Measurements from ENCODE around the gene OPN1SW. TPM values are rescaled to one million over a fixed set of nuclear protein-coding genes. Genes with fewer than 3 reads are reported as not detected.

The OPN1SW gene
- total and polyA plus RNA-seq, 4 donors = 0.28 to 2.3 (median 2.0) TPM; not detected in 1

GRCh38 chr7:128755075-128755818 is 20.3 kb downstream of the OPN1SW start:
- Histone ChIP-seq H3K27ac (ENCODE audit: low read depth, low read length) (no peak overlapping the region), H3K4me3 (ENCODE audit: low read depth, low read length) (no peak overlapping the region), H3K27me3 (ENCODE audit: control insufficient read depth, insufficient read depth, low read length) (no peaks in the 10 kb centered on the region), H3K36me3 (ENCODE audit: control insufficient read depth, insufficient read depth, low read length) (peaks cover 9% of the 10 kb centered on the region), H3K4me1 (ENCODE audit: control insufficient read depth, insufficient read depth, low read length) (peaks cover 5% of the 10 kb centered on the region), H3K9me3 (ENCODE audit: control insufficient read depth, insufficient read depth, low read length) (no peaks in the 10 kb centered on the region)
- DNase-seq (ENCODE audit: low read depth in 4 of 6, low spot score in 6 of 6) = peak in 2 of 6 donors; percentile 6 to 50
- no CpG with 5 or more reads among the region's 2 CpGs for WGBS (ENCODE audit: insufficient coverage)

- WGBS (ENCODE audit: insufficient coverage) = no CpG with 5 or more reads among the region's 1 CpG
- Histone ChIP-seq H3K27me3 (ENCODE audit: control insufficient read depth, insufficient read depth, low read length) (no peaks in the 10 kb centered on the region), H3K9me3 (ENCODE audit: control insufficient read depth, insufficient read depth, low read length) (no peaks in the 10 kb centered on the region), H3K4me3 (ENCODE audit: low read depth, low read length) (no peak overlapping the region), H3K36me3 (ENCODE audit: control insufficient read depth, insufficient read depth, low read length) (peaks cover 4% of the 10 kb centered on the region), H3K4me1 (ENCODE audit: control insufficient read depth, insufficient read depth, low read length) (peaks cover 5% of the 10 kb centered on the region), H3K27ac (ENCODE audit: low read depth, low read length) (no peak overlapping the region)
- no peak for DNase-seq (ENCODE audit: low read depth in 4 of 6, low spot score in 6 of 6)
Observed at GRCh38 chr7:128752251-128752650, 23.3 kb downstream of the OPN1SW start.

DNA sequence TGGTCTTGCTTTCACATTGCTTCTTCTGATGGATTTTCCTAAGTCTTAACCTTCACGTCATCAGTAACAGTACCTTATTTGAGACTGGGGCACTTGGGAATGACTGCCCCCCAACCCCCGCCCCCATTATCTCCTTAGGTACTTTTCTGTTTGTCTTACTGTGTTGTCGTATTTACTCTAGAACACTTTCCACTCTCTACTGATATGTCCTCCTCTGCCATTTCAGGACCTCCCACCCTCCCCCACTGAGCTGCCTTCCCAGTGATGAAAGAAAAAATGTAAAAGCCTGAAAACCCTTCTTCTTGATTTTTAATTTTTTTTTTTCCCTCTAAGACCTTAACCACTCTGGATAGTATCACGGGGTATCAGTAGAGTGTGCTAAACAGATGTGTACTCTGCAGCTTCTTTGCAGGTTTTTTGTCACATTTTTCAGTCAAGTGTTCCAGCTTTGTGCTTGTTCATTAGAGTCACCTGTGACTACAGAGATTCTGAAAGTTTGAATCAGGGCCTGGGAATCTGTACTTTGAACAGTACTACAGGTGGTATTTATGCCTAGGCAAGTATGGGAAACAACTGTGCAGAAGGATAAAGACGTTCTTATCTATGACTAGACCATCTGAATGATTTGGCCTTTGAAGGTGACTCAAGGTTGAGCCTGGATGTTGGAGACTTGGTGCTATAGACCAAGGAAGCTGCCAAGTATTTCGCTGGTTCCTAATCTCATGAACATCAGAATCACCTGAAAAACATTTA is 28.1 kb downstream of the OPN1SW start:
- Histone ChIP-seq H3K4me3 (ENCODE audit: low read depth, low read length) (no peak overlapping the region), H3K27me3 (ENCODE audit: control insufficient read depth, insufficient read depth, low read length) (no peaks in the 10 kb centered on the region), H3K4me1 (ENCODE audit: control insufficient read depth, insufficient read depth, low read length) (no peaks in the 10 kb centered on the region), H3K9me3 (ENCODE audit: control insufficient read depth, insufficient read depth, low read length) (no peaks in the 10 kb centered on the region), H3K36me3 (ENCODE audit: control insufficient read depth, insufficient read depth, low read length) (no peaks in the 10 kb centered on the region), H3K27ac (ENCODE audit: low read depth, low read length) (no peak overlapping the region)
- WGBS (ENCODE audit: insufficient coverage) = 84% methylated on average over 2 of the region's 6 CpGs
- no peak for DNase-seq (ENCODE audit: low read depth in 4 of 6, low spot score in 6 of 6)

DNA sequence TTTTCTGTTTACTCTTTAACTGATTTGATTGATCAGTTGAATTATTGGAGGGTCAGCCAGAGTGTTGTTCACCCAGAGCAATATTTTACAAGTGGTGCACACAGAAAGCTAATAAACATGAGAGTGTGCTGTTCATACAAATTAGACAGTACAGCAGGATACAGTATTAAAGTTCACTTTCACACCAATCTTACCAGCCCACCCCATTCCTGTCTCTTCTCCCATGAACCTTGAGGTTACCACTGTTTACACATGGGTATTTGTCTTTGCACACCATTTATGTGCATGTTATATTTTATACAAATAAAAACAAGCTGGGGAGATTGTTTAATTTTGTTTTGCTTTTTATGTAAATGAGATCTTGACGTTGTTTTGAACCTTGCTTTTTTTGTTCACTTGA is 29.9 kb downstream of the OPN1SW start:
- no peaks in the 10 kb centered on the region for H3K27me3 ChIP-seq (ENCODE audit: control insufficient read depth, insufficient read depth, low read length)
- DNase-seq (ENCODE audit: low read depth in 4 of 6, low spot score in 6 of 6) = no peak
- WGBS (ENCODE audit: insufficient coverage) = no CpG with 5 or more reads among the region's 1 CpG
- H3K27ac ChIP-seq (ENCODE audit: low read depth, low read length) = no peak overlapping the region
- no peak overlapping the region for H3K4me3 ChIP-seq (ENCODE audit: low read depth, low read length)
- H3K9me3 ChIP-seq (ENCODE audit: control insufficient read depth, insufficient read depth, low read length) = no peaks in the 10 kb centered on the region
- no peaks in the 10 kb centered on the region for H3K36me3 ChIP-seq (ENCODE audit: control insufficient read depth, insufficient read depth, low read length)
- H3K4me1 ChIP-seq (ENCODE audit: control insufficient read depth, insufficient read depth, low read length) = no peaks in the 10 kb centered on the region

- 58% methylated on average over 1 of the region's 2 CpGs for WGBS (ENCODE audit: insufficient coverage)
- H3K4me1 ChIP-seq (ENCODE audit: control insufficient read depth, insufficient read depth, low read length) = no peaks in the 10 kb centered on the region
Observed at GRCh38 chr7:128744366-128744905, 31.2 kb downstream of the OPN1SW start.

DNA sequence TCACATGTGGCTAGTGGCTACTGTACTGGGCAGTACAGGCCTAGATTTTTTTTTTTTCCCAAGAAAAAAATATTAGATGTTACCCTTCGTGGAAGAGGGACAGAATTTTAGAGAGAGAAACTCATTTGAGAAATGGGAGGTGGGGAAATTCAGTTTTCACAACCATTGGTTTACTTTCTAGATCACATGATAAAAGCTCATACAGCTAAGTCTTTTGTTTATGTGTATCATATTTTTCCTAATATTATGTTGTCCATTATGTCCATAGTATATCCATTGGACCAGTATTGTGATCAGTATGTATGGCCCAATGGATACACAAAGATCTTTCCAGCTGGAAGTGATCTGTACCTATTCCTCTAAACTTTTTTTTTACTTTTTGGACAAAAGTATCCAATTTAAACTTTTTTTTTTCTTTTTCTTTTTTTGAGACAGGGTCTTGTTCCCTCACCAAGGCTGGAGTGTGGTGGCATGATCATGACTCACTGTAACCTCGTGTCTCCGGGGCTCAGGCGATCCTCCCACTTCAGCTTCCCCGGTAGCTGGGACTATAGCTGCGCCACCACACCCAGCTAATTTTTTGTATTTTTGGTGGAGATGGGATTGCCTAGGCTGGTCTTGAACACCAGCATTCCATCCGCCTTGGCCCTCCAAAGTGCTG is 32.4 kb downstream of the OPN1SW start:
- Histone ChIP-seq H3K36me3 (ENCODE audit: control insufficient read depth, insufficient read depth, low read length) (no peaks in the 10 kb centered on the region), H3K27me3 (ENCODE audit: control insufficient read depth, insufficient read depth, low read length) (no peaks in the 10 kb centered on the region), H3K4me3 (ENCODE audit: low read depth, low read length) (no peak overlapping the region), H3K9me3 (ENCODE audit: control insufficient read depth, insufficient read depth, low read length) (no peaks in the 10 kb centered on the region), H3K4me1 (ENCODE audit: control insufficient read depth, insufficient read depth, low read length) (no peaks in the 10 kb centered on the region), H3K27ac (ENCODE audit: low read depth, low read length) (no peak overlapping the region)
- WGBS (ENCODE audit: insufficient coverage) = 100% methylated on average over 1 of the region's 7 CpGs
- no peak for DNase-seq (ENCODE audit: low read depth in 4 of 6, low spot score in 6 of 6)

More at GRCh38 chr7:128744366-128744905, 31.2 kb downstream of the OPN1SW start:
- no peak overlapping the region for H3K27ac ChIP-seq (ENCODE audit: low read depth, low read length)
- H3K27me3 ChIP-seq (ENCODE audit: control insufficient read depth, insufficient read depth, low read length) = no peaks in the 10 kb centered on the region
- H3K9me3 ChIP-seq (ENCODE audit: control insufficient read depth, insufficient read depth, low read length) = no peaks in the 10 kb centered on the region
- H3K4me3 ChIP-seq (ENCODE audit: low read depth, low read length) = no peak overlapping the region
- no peak for DNase-seq (ENCODE audit: low read depth in 4 of 6, low spot score in 6 of 6)
- no peaks in the 10 kb centered on the region for H3K36me3 ChIP-seq (ENCODE audit: control insufficient read depth, insufficient read depth, low read length)

DNA sequence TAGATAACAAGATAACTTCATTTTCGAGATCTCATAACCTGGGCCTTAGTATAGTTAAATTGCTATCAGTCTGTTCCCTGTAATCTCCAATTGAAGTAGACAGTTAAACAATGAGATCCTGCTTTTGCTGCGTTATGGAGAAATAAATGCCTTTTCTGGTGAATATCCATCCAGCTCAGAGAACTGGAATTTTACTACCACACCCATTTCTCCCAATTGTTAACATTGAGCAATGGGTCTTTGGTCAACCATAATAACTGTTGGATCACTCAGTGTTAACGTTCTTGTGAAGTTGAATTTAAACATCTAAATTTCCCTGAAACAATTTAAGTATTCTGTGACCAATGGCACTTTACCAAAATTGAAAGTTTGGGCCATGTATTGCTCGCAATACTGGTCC is 33.4 kb downstream of the OPN1SW start:
- WGBS (ENCODE audit: insufficient coverage) = no CpG with 5 or more reads among the region's 4 CpGs
- Histone ChIP-seq H3K27me3 (ENCODE audit: control insufficient read depth, insufficient read depth, low read length) (no peaks in the 10 kb centered on the region), H3K27ac (ENCODE audit: low read depth, low read length) (no peak overlapping the region), H3K36me3 (ENCODE audit: control insufficient read depth, insufficient read depth, low read length) (no peaks in the 10 kb centered on the region), H3K4me3 (ENCODE audit: low read depth, low read length) (no peak overlapping the region), H3K4me1 (ENCODE audit: control insufficient read depth, insufficient read depth, low read length) (no peaks in the 10 kb centered on the region), H3K9me3 (ENCODE audit: control insufficient read depth, insufficient read depth, low read length) (no peaks in the 10 kb centered on the region)
- no peak for DNase-seq (ENCODE audit: low read depth in 4 of 6, low spot score in 6 of 6)

DNA sequence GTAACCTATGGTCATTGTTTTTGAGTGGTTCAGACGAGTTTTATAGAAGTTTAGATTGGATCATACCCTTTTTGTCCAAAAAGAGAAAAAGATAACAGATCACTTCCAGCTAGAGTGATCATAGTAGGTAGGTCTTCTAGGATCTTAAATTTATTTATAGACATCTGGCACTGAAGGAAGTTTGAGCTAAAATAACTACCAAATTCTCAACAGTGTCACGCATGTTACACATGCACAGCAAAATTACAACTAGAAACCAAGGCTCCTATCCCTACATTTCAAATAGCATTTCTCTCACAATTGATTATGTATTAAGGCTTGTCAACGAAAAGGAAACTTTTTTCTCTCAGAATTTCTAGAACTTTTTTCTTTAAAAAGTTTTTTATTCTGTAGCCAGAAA is 34.1 kb downstream of the OPN1SW start:
- Histone ChIP-seq H3K27me3 (ENCODE audit: control insufficient read depth, insufficient read depth, low read length) (no peaks in the 10 kb centered on the region), H3K9me3 (ENCODE audit: control insufficient read depth, insufficient read depth, low read length) (no peaks in the 10 kb centered on the region), H3K36me3 (ENCODE audit: control insufficient read depth, insufficient read depth, low read length) (no peaks in the 10 kb centered on the region), H3K27ac (ENCODE audit: low read depth, low read length) (no peak overlapping the region), H3K4me1 (ENCODE audit: control insufficient read depth, insufficient read depth, low read length) (no peaks in the 10 kb centered on the region), H3K4me3 (ENCODE audit: low read depth, low read length) (no peak overlapping the region)
- DNase-seq (ENCODE audit: low read depth in 4 of 6, low spot score in 6 of 6) = no peak
- WGBS (ENCODE audit: insufficient coverage) = no CpG with 5 or more reads among the region's 3 CpGs

- no peak overlapping the region for H3K27ac ChIP-seq (ENCODE audit: low read depth, low read length)
- H3K36me3 ChIP-seq (ENCODE audit: control insufficient read depth, insufficient read depth, low read length) = no peaks in the 10 kb centered on the region
- no peaks in the 10 kb centered on the region for H3K9me3 ChIP-seq (ENCODE audit: control insufficient read depth, insufficient read depth, low read length)
- no peaks in the 10 kb centered on the region for H3K27me3 ChIP-seq (ENCODE audit: control insufficient read depth, insufficient read depth, low read length)
- no peaks in the 10 kb centered on the region for H3K4me1 ChIP-seq (ENCODE audit: control insufficient read depth, insufficient read depth, low read length)
- H3K4me3 ChIP-seq (ENCODE audit: low read depth, low read length) = peak overlapping the region; percentile 95
- 60% methylated on average over 3 of the region's 3 CpGs for WGBS (ENCODE audit: insufficient coverage)
- peak in 2 of 6 donors; percentile 9 to 29 for DNase-seq (ENCODE audit: low read depth in 4 of 6, low spot score in 6 of 6)
Observed at GRCh38 chr7:128740996-128741395, 34.6 kb downstream of the OPN1SW start.

All from spinal cord (tissue), 10 donors.